Activated CD4-positive, alpha-beta T cell treated with anti-CD3 and anti-CD28 coated beads, Interleukin-2, amount 50 U/mL, for 48 hours (primary cell): Measurements from ENCODE around the gene CASTOR2.
"Not testable (repeated sequence)": the region's sequence is repeated elsewhere in the genome, so short reads cannot be mapped to it uniquely, and the experiment has no call there.

Experiments used
- DNase-seq, 2 experiments: peaks; one replicate each; pipeline ENCODE4 v3.0.0-alpha.2; 2020

The CASTOR2 gene

GRCh38 chr7:75055830-75056772 is 91.6 kb downstream of the CASTOR2 start:
- DNase-seq: no peak

GRCh38 chr7:75058406-75058805 is 93.9 kb downstream of the CASTOR2 start:
- no peak for DNase-seq

DNA sequence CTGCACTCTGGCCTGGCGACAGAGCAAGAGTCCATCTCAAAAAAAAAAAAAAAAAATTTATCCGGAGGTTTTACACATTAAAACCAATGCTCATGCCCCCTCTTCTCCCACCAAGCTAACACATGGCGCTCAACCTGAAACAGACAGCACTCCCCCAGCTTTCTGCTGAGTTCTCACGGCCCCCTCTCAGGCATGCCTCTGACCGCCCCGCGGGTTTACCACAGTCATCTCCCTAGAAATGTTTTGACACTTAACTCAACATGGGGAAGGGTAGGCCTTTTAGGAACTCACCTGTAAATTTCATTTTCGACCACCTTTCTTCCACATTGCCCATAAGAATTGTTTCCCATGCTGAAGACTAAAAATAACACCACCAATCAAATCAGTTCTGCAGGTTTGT is 99.8 kb downstream of the CASTOR2 start:
- no peak for DNase-seq

GRCh38 chr7:75064801-75065200 is 100.3 kb downstream of the CASTOR2 start:
- no peak for DNase-seq

- DNase-seq: no peak
These were observed 102.0 kb downstream of the CASTOR2 start for GRCh38 chr7:75066521-75066920.

DNA sequence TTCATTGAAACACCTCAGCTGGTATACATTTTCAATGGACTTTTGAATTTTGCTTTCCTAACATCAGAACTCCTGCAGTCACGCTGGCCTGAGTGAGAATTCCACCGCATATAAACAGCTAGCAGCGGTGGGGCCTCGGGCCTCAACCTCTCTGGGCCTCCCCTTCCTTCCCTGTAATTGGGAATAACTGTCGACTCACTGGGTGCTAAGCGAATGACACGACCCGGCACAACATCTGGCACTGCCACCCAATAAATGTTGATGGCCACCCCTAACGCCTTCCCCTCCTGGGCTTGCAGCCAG is 108.4 kb downstream of the CASTOR2 start:
- no peak for DNase-seq

DNA sequence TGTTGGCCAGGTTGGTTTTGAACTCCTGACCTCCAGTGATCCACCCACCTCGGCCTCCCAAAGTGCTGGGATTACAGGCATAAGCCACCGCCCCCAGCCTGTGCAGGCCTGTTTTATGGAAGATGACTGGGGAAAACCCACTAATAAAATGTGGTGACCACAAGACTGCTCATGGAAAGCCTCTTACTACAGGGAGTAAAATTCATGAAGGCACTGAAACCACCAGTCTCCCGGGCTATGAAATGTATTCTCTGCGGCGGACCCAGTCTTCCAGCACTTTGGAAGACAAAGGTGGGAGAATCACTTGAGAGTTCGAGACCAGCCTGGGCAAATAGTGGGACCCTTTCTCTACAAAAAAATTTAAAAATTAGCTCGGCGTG is 109.7 kb downstream of the CASTOR2 start:
- not testable (repeated sequence) for DNase-seq
